ENCODE measurements around the gene KYAT1.

DNA sequence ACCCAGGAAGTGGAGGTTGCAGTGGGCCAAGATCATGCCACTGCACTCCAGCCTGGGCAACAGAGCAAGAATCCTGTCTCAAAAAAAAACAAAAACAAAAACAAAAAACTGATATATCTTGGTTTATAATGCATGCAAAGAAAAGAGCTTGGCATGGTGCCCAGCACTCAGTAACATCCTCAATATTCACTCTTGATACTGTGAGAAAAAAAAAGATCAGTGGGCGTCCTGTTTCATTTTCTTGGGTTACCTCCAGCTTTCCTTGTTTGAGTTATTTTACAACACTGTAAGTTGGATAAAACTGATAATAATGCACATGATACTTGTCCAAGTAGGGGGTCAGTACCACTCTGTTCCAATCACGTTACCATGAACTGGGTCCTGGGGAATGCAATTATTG lies 46.9 kb upstream of the KYAT1 start:
- no peak for TF ChIP-seq ZC3H11A (IDR thresholded peaks at IDR 0.05)
- no peak for TF ChIP-seq EP300 (IDR thresholded peaks at IDR 0.05)
- TF ChIP-seq ZNF302 (CRISPR knock-in tag; IDR thresholded peaks at IDR 0.05) = no peak
- no peak for TF ChIP-seq RCOR1 (IDR thresholded peaks at IDR 0.05; ENCODE audit: low read depth, low read length)
- no peak for TF ChIP-seq POLR2A (IDR thresholded peaks at IDR 0.05; ENCODE audit: low read length)
- TF ChIP-seq RFX5 (IDR thresholded peaks at IDR 0.05) = no peak
- TF ChIP-seq CTCF (IDR thresholded peaks at IDR 0.05) = no peak
- TF ChIP-seq POLR2AphosphoS2 (conservative IDR thresholded peaks at IDR 0.05; ENCODE audit: low read length) = no peak
- TF ChIP-seq, protein P1, sequence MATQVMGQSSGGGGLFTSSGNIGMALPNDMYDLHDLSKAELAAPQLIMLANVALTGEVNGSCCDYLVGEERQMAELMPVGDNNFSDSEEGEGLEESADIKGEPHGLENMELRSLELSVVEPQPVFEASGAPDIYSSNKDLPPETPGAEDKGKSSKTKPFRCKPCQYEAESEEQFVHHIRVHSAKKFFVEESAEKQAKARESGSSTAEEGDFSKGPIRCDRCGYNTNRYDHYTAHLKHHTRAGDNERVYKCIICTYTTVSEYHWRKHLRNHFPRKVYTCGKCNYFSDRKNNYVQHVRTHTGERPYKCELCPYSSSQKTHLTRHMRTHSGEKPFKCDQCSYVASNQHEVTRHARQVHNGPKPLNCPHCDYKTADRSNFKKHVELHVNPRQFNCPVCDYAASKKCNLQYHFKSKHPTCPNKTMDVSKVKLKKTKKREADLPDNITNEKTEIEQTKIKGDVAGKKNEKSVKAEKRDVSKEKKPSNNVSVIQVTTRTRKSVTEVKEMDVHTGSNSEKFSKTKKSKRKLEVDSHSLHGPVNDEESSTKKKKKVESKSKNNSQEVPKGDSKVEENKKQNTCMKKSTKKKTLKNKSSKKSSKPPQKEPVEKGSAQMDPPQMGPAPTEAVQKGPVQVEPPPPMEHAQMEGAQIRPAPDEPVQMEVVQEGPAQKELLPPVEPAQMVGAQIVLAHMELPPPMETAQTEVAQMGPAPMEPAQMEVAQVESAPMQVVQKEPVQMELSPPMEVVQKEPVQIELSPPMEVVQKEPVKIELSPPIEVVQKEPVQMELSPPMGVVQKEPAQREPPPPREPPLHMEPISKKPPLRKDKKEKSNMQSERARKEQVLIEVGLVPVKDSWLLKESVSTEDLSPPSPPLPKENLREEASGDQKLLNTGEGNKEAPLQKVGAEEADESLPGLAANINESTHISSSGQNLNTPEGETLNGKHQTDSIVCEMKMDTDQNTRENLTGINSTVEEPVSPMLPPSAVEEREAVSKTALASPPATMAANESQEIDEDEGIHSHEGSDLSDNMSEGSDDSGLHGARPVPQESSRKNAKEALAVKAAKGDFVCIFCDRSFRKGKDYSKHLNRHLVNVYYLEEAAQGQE (IDR thresholded peaks at IDR 0.05) = no peak
